NAMALWA (cell line): ENCODE measurements around the gene EEF1AKMT1.
"Not testable (repeated sequence)": the region's sequence is repeated elsewhere in the genome, so short reads cannot be mapped to it uniquely, and the experiment has no call there.

Source experiments
- DNase-seq: peaks from one replicate; pipeline ENCODE4 v3.0.0-alpha.2; 2015; ENCODE audit warnings: low spot score

Gene EEF1AKMT1

GRCh38 chr13:20696073-20696472 lies 77.7 kb downstream of the EEF1AKMT1 start:
- no peak for DNase-seq

DNA sequence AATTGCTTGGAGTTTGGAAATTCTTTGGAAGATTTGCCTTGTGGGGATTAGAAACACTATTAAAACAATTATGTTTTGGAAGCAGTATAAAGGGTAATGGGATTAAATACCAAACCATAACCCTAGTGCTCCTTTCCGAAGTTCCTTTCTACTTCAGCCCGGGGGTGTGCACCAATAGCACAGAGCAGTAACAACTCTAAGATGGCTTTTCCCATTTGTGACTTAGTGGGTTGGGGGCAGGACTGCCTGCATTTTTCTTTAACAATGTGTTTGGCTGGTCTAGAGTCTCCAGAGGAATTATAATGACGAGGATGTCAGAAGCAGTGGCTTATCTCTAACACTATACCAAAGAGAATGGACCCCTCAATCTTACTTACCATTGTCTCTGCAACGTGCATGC lies 82.1 kb downstream of the EEF1AKMT1 start:
- DNase-seq: no peak

DNA sequence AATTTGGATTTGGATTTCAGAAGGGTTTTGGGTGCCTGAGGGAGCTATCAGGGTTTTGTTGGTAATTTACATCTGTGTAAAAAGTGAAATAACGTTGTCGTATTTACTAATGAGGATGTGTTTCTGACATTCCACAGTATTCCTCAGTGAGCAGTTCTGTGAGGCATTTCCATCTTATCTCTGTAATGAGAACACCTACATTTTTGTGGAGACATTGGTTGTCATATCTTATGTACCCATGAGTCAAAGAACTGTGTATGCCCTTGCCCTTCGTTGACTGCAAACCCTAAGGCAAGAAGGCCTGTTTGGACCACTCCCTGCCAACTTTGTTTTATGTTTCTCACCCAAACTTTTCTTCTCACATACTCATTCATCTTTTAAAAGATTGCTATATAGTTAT lies 84.5 kb downstream of the EEF1AKMT1 start:
- DNase-seq: no peak

GRCh38 chr13:20686863-20687579 lies 86.7 kb downstream of the EEF1AKMT1 start:
- DNase-seq: no peak

DNA sequence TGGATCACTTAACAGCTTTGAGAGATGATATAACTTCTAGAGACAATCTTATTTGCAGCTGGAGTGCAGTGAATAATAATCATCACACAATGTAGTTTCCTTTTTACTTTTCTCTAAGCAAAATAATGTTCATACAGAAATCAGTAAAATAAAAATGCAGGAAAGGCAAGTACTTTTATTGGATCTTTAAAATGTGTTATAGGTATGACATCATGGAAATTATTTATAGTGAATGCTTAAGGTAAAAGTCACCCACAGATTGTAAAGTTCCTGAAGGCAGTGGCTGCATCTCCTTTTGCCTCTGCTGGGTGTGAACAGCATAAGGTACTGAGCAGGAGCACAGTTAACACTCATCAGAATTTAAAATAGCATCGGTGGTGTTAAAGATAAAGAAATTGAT lies 87.6 kb downstream of the EEF1AKMT1 start:
- no peak for DNase-seq

DNA sequence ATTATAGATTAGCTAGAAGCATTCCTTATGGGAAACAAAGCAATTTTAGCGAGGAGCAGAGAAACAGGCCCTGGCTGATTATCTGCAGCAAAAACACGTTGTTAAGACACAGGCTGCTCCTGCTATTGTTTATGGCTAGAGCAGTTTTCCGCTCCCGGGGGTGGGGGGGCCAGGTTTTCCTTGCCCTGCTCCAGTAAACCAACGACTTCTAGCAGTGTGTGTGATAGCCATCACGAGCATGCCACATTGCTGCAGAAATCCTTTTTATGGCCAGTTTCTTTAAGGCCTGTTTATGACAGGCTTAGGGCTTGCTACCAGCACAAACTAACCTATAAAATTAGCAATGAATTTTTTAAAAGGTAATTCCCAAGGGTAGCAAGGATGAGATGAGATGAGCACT lies 88.7 kb downstream of the EEF1AKMT1 start:
- no peak for DNase-seq

DNA sequence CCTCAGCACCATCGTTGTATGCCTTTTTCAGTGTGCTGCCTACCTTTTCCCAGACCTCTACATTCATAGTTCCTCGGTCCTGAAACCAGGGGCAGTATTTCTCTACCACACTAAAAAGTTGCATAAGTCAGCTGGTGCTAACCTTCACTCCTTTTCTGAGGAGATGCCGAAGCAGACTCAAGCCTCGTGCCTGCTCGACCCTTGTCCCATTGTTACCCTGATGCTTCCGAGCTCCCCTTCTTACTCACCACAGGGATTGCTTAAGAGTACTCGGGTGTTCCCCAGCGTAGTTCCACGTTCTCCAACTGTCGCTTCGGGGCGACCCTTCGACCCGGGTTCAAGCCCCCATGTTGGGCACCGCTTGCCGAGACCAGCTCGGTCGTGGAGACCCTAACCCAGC lies 89.2 kb downstream of the EEF1AKMT1 start:
- DNase-seq: no peak

DNA sequence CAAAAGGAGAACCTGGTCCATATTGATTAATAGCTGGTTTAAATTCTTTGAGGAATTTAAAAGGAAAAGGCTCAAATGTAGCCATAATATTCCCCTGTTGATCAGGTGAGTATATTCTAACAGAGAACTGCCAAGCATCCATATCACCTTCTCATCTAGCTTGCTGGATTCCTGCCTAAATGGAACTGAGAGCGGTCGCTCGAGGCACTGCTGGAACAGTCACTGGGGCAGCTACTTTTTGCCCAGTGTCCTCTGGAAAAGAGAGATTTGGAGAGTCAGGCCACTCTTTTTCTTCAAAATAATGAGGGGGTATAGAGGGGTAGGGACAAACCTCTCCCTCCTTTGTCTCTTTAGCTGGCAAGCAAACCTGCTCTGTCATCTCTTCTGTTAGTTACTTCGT lies 89.7 kb downstream of the EEF1AKMT1 start:
- no peak for DNase-seq

DNA sequence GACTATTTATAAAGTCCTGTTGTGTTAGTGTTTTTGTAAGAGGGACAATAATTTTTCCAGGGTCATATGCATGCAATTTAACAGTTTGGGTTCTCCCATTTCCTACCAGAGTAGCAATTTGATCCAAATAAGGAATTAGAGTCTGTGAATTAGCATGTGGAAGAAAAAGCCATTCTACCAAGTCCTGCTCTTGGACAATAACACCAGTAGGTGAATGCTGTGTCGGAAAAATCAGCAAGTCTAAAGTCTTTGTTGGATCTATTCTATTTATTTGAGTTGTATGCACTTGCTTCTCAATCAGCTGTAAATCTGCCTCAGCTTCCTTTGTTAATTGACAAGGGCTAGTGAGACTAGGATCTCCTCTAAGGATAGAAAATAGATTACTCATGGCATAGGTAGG lies 91.7 kb downstream of the EEF1AKMT1 start:
- DNase-seq: no peak

GRCh38 chr13:20681481-20681880 lies 92.3 kb downstream of the EEF1AKMT1 start:
- DNase-seq: not testable (repeated sequence)

DNA sequence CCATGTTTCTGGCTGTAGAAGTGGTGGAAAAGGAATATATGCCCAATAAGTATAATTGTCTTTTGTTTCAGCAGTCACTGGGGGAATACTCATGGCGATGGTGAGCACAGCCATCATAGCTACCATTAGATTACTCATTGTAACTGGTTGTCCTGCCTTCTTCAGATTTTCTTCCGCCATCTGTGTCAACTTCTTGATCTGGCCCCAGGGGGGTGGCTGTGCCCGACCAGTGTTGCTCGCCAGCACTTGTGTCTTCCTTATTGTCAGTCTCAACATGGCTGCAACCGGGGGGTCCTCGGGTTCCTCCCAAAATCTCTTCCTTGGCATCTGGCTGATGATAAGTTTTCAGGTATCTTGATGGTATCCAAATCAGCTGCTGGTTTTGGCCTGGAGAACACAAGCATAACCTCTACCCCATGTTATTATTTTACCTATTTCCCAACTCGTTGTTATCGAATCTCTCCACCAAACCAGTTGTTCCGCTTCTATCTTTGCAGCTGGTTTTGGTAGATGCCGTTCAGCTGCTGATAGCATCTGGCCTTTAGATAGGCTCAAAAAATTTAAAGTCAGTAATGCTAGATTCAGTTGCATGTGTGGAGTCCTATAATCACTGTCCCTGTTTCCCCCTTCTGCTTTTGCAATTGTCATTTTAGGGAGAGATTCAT lies 93.2 kb downstream of the EEF1AKMT1 start:
- DNase-seq: no peak

DNA sequence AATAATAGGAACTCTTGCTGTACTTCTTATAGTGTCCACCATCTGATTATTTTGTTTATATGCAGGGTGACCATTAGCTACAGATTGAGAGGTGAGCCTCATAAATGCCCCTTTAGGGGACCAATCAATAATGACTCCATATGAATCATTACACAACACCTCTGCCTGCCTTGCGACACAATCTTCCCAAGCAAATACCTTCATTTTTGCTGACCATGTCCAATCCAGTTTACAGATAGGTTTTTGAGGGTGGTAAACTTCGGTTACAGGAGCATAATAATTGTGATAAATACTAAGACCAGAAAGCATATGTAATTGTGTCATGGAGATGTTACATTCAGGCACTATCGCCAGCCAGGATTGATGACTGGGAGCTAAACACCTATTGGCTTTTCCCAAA lies 93.9 kb downstream of the EEF1AKMT1 start:
- DNase-seq: no peak
